NOMO-1 treated with dmso at 0.1 percent for 144 hours (cell line): ENCODE results near the gene RNF220.
"Not testable (repeated sequence)": the region's sequence is repeated elsewhere in the genome, so short reads cannot be mapped to it uniquely, and the experiment has no call there.

ENCODE experiments used
- DNase-seq: peaks from one replicate; lab custom pipeline; 2025; ENCODE audit not compliant: unreplicated experiment; lab: John Stamatoyannopoulos, UW

Gene RNF220

GRCh38 chr1:44695671-44696070 is 290.6 kb downstream of the RNF220 start:
- DNase-seq: no peak

- no peak for DNase-seq
Measured at GRCh38 chr1:44696101-44696500, 291.0 kb downstream of the RNF220 start.

- DNase-seq: peak; percentile 61
Measured at GRCh38 chr1:44696789-44697345, 291.8 kb downstream of the RNF220 start.

- DNase-seq: peak; percentile 76
Measured at GRCh38 chr1:44698138-44698537, 293.1 kb downstream of the RNF220 start.

GRCh38 chr1:44699375-44699774 is 294.3 kb downstream of the RNF220 start:
- DNase-seq: not testable (repeated sequence)

- no peak for DNase-seq
Measured at GRCh38 chr1:44700573-44700972, 295.5 kb downstream of the RNF220 start.

- DNase-seq: no peak
Measured at GRCh38 chr1:44701141-44701573, 296.1 kb downstream of the RNF220 start.
